Measurements from ENCODE around the gene TMEM86A.

DNA sequence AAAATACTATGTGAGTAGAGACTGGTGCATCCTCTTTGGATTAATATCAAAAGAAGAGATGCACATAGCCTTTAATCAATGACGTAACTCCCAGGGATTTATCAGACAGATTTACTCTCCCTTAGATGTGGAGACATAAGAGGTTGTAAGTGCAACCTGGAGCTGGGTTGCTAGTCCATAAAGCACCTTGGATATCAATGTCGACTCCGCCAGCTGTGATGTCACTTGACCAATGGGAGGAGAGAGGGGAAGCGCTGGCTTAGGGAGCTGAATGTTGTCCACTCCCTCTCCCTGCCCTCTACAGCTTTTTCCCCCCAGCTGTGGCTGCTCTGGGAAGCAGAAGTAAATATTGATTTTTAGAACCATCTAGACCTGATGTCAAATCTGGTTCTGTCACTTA, 28.9 kb upstream of the TMEM86A start:
- TF ChIP-seq NFRKB (IDR thresholded peaks at IDR 0.05) (no peak), SP1 (IDR thresholded peaks at IDR 0.05) (no peak), PKNOX1 (IDR thresholded peaks at IDR 0.05) (no peak), SUZ12 (IDR thresholded peaks at IDR 0.05) (no peak), LEF1 (IDR thresholded peaks at IDR 0.05; ENCODE audit: borderline replicate concordance) (no peak), BHLHE40 (IDR thresholded peaks at IDR 0.05; ENCODE audit: borderline replicate concordance) (no peak), FOXK2 (IDR thresholded peaks at IDR 0.05) (no peak), FOXM1 (IDR thresholded peaks at IDR 0.05; ENCODE audit: borderline replicate concordance) (no peak), FOXA1 (IDR thresholded peaks at IDR 0.05) (no peak)

Measured in HEK293T (cell line).